Measurements from ENCODE around the gene TAAR8. TPM values are rescaled to one million over a fixed set of nuclear protein-coding genes. Genes with fewer than 3 reads are reported as not detected.

Gene TAAR8
- total RNA-seq = not detected
- not detected for polyA plus RNA-seq
- long read RNA-seq, donor 1 = 0 reads
- long read RNA-seq, donor 2 = 0 reads
- long read RNA-seq, donor 3 = 0 reads
- long read RNA-seq, donor 4 = 0 reads
- long read RNA-seq, donor 5 = 0 reads
- long read RNA-seq, donor 6 = 0 reads
- long read RNA-seq, donor 7 = 0 reads
- long read RNA-seq, donor 8 = 0 reads
- long read RNA-seq, donor 9 = 0 reads
- long read RNA-seq, donor 10 = 0 reads

- no peaks in the 10 kb centered on the region for H3K36me3 ChIP-seq
- DNase-seq = no peak
- H3K27ac ChIP-seq = no peak within 1 kb of the TSS
- 91 to 98% (median 92%) methylated on average over 2 of the region's 2 CpGs for WGBS, 5 donors
- TF ChIP-seq CTCF (IDR thresholded peaks at IDR 0.05) = no peak
- no peak for TF ChIP-seq EP300 (IDR thresholded peaks at IDR 0.05)
- no peak for TF ChIP-seq POLR2AphosphoS5 (IDR thresholded peaks at IDR 0.05)
- no peak for TF ChIP-seq POLR2A (IDR thresholded peaks at IDR 0.05)
- no peaks in the 10 kb centered on the region for H3K9me3 ChIP-seq
- H3K4me3 ChIP-seq = no peak within 1 kb of the TSS
- no peaks in the 10 kb centered on the region for H3K4me1 ChIP-seq
- intact Hi-C loops (cut with DNase I; ENCODE audit: low total_unique reads) = no loop called here
- H3K27me3 ChIP-seq = no peaks in the 10 kb centered on the region
Observed at GRCh38 chr6:132552372-132552771, at the start of gene TAAR8. TSS of gene TAAR8 (plus strand) at chr6:132552672. CDS start at chr6:132552693, 21 bp downstream.

- H3K4me1 ChIP-seq = peaks cover 9 to 60% (median 41%) of the 10 kb centered on the region in 4 donors
- TF ChIP-seq POLR2A (IDR thresholded peaks at IDR 0.05) = no peak
- TF ChIP-seq CTCF (IDR thresholded peaks at IDR 0.05) = no peak
- no peak for TF ChIP-seq POLR2AphosphoS5 (IDR thresholded peaks at IDR 0.05)
- no peak for TF ChIP-seq EP300 (IDR thresholded peaks at IDR 0.05)
- peak overlapping the region in 2 of 5 donors; percentile 16 to 31 for H3K27ac ChIP-seq
- H3K27me3 ChIP-seq = no peaks in the 10 kb centered on the region
- no peak overlapping the region for H3K4me3 ChIP-seq
- 55 to 73% (median 65%) methylated on average over 5 of the region's 5 CpGs for WGBS, 5 donors
- H3K9me3 ChIP-seq = no peaks in the 10 kb centered on the region
- peaks cover 11 to 51% (median 44%) of the 10 kb centered on the region in 4 donors for H3K36me3 ChIP-seq
- peak; percentile 41 to 56 for DNase-seq
- intact Hi-C loops (cut with DNase I; ENCODE audit: low total_unique reads) = no loop called here
Observed at GRCh38 chr6:132504757-132505156, 47.7 kb upstream of the TAAR8 start.

- no peak for DNase-seq
- H3K27me3 ChIP-seq = no peaks in the 10 kb centered on the region
- WGBS, 5 donors = 67 to 100% (median 92%) methylated on average over 1 of the region's 1 CpG
- H3K36me3 ChIP-seq = peaks cover 11 to 47% (median 40%) of the 10 kb centered on the region in 4 donors
- H3K4me3 ChIP-seq = no peak overlapping the region
- no peak for TF ChIP-seq POLR2AphosphoS5 (IDR thresholded peaks at IDR 0.05)
- TF ChIP-seq CTCF (IDR thresholded peaks at IDR 0.05) = no peak
- TF ChIP-seq EP300 (IDR thresholded peaks at IDR 0.05) = no peak
- TF ChIP-seq POLR2A (IDR thresholded peaks at IDR 0.05) = no peak
- intact Hi-C loops (cut with DNase I; ENCODE audit: low total_unique reads) = no loop called here
- H3K4me1 ChIP-seq = peaks cover 9 to 60% (median 39%) of the 10 kb centered on the region in 4 donors
- no peaks in the 10 kb centered on the region for H3K9me3 ChIP-seq
- H3K27ac ChIP-seq = peak overlapping the region in 2 of 5 donors; percentile 16 to 31
Observed at GRCh38 chr6:132505158-132505557, 47.3 kb upstream of the TAAR8 start.

GRCh38 chr6:132506461-132506860 lies 46.0 kb upstream of the TAAR8 start:
- 46 to 72% (median 53%) methylated on average over 2 of the region's 2 CpGs for WGBS, 5 donors
- intact Hi-C loops (cut with DNase I; ENCODE audit: low total_unique reads) = no loop called here
- Histone ChIP-seq H3K4me1 (peaks cover 10 to 65% (median 48%) of the 10 kb centered on the region in 4 donors), H3K36me3 (peaks cover 7 to 37% (median 27%) of the 10 kb centered on the region in 4 donors), H3K27me3 (no peaks in the 10 kb centered on the region), H3K4me3 (no peak overlapping the region), H3K9me3 (no peaks in the 10 kb centered on the region), H3K27ac (no peak overlapping the region)
- TF ChIP-seq POLR2AphosphoS5 (IDR thresholded peaks at IDR 0.05) = no peak
- no peak for TF ChIP-seq POLR2A (IDR thresholded peaks at IDR 0.05)
- TF ChIP-seq CTCF (IDR thresholded peaks at IDR 0.05) = no peak
- DNase-seq = no peak
